ENCODE measurements around the gene ALKBH8.
"Not testable (repeated sequence)": the region's sequence is repeated elsewhere in the genome, so short reads cannot be mapped to it uniquely, and the experiment has no call there.

Gene ALKBH8

GRCh38 chr11:107591378-107592230, 26.1 kb upstream of the ALKBH8 start:
- no peak for TF ChIP-seq CTCF (IDR thresholded peaks at IDR 0.05; ENCODE audit: control extremely low read depth, extremely low read depth, low read depth, missing control alignments)
- POLR2A ChIA-PET = no interaction called here

GRCh38 chr11:107590460-107591377, 25.2 kb upstream of the ALKBH8 start, which contains the start of gene ELMOD1:
Gene ELMOD1 (plus strand): TSS chr11:107591147. CDS start chr11:107618190, 27,043 bp downstream.
- ChIA-PET CTCF (interaction anchor here (1.4 to 1.7 kb wide), 3 partner anchors 28 to 180 kb away, joined by 3 to 4 read pairs (median 4); no protein-coding TSS in a partner anchor), POLR2A (no interaction called here)
- TF ChIP-seq CTCF (IDR thresholded peaks at IDR 0.05; ENCODE audit: control extremely low read depth, extremely low read depth, low read depth, missing control alignments) = no peak
- peak; percentile 67 for DNase-seq (ENCODE audit: extremely low spot score)

More at GRCh38 chr11:107591378-107592230, 26.1 kb upstream of the ALKBH8 start:
- CTCF ChIA-PET = interaction anchor here (1.0 to 1.7 kb wide), 3 partner anchors 9 to 179 kb away, joined by 3 to 4 read pairs (median 3); no protein-coding TSS in a partner anchor
- peak; percentile 29 for DNase-seq (ENCODE audit: extremely low spot score)

- POLR2A ChIA-PET = no interaction called here
- TF ChIP-seq CTCF (IDR thresholded peaks at IDR 0.05; ENCODE audit: control extremely low read depth, extremely low read depth, low read depth, missing control alignments) = no peak
- DNase-seq (ENCODE audit: extremely low spot score) = no peak
- CTCF ChIA-PET = interaction anchor here (1.0 to 1.7 kb wide), 3 partner anchors 9 to 24 kb away, joined by 3 to 4 read pairs (median 3); no protein-coding TSS in a partner anchor
Measured at GRCh38 chr11:107587306-107587979, 21.9 kb upstream of the ALKBH8 start.

GRCh38 chr11:107583629-107584195, 18.2 kb upstream of the ALKBH8 start:
- TF ChIP-seq CTCF (IDR thresholded peaks at IDR 0.05; ENCODE audit: control extremely low read depth, extremely low read depth, low read depth, missing control alignments) = no peak
- ChIA-PET CTCF (interaction anchor here (0.8 to 1.5 kb wide), 5 partner anchors 10 to 157 kb away, joined by 3 to 5 read pairs (median 3); no protein-coding TSS in a partner anchor), POLR2A (no interaction called here)
- DNase-seq (ENCODE audit: extremely low spot score) = no peak

- no peak for DNase-seq (ENCODE audit: extremely low spot score)
- no peak for TF ChIP-seq CTCF (IDR thresholded peaks at IDR 0.05; ENCODE audit: control extremely low read depth, extremely low read depth, low read depth, missing control alignments)
- CTCF ChIA-PET = no interaction called here
- POLR2A ChIA-PET = no interaction called here
Measured at GRCh38 chr11:107581147-107581546, 15.6 kb upstream of the ALKBH8 start.

GRCh38 chr11:107579169-107579568, 13.6 kb upstream of the ALKBH8 start:
- POLR2A ChIA-PET; CTCF ChIA-PET; DNase-seq (ENCODE audit: extremely low spot score): not testable (repeated sequence)
